ENCODE results near the gene NPC1. TPM values are rescaled to one million over a fixed set of nuclear protein-coding genes. Genes with fewer than 3 reads are reported as not detected.

The NPC1 gene
- total RNA-seq, 1 donor from 2014 or later = 24.1 TPM

DNA sequence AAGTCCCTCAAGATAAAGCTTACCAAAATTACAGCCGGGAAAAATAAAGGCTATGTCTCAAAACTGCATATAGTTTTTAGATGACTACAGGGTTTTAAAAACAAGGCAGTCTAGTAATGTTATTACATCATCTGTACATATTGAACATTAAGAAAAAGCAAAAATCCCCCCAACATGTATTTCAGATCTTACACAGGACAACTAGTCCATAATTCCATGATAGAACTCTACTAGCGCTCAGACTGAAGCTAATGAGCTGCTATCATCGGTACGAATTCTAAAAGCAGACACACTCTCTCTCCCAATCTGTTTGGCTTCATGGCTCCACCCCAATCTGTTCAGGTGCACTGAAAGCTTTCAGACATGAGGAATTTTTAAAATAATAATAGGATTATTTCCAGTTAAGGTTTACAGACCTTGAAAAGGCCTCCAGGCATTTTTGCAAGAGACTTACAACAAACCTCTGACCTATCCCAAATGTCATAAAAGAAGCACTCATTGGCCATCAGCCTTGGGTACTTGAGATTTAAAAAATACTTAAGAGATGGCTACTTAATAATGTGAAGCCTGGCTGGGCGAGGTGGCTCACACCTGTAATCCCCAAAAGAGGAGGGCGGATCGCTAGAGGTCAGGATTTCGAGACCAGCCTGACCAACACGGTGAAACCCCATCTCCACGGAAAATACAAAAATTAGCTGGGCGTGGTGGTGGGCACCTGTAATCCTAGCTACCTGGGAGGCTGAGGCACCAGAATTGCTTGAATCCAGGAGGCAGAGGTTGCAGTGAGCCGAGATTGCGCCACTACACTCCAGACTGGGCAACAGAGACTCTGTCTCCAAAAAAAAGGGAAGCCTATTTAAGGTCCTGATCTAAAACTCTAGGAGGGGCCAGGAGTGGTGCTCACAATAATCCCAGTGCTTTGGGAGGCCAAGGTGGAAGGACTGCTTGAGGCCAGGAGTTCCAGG lies 2.0 kb downstream of the NPC1 start:
- Mint-ChIP-seq H3K36me3 (ENCODE audit: low read depth, unreplicated experiment) (no peaks in the 10 kb centered on the region), H3K4me1 (ENCODE audit: unreplicated experiment) (peaks cover 5% of the 10 kb centered on the region), H3K9me3 (ENCODE audit: unreplicated experiment) (no peaks in the 10 kb centered on the region), H3K27me3 (ENCODE audit: unreplicated experiment) (peaks cover 3% of the 10 kb centered on the region), H3K4me3 (ENCODE audit: unreplicated experiment) (no peak overlapping the region), H3K27ac (ENCODE audit: unreplicated experiment) (no peak overlapping the region)
- TF ChIP-seq, protein P1, sequence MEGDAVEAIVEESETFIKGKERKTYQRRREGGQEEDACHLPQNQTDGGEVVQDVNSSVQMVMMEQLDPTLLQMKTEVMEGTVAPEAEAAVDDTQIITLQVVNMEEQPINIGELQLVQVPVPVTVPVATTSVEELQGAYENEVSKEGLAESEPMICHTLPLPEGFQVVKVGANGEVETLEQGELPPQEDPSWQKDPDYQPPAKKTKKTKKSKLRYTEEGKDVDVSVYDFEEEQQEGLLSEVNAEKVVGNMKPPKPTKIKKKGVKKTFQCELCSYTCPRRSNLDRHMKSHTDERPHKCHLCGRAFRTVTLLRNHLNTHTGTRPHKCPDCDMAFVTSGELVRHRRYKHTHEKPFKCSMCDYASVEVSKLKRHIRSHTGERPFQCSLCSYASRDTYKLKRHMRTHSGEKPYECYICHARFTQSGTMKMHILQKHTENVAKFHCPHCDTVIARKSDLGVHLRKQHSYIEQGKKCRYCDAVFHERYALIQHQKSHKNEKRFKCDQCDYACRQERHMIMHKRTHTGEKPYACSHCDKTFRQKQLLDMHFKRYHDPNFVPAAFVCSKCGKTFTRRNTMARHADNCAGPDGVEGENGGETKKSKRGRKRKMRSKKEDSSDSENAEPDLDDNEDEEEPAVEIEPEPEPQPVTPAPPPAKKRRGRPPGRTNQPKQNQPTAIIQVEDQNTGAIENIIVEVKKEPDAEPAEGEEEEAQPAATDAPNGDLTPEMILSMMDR (IDR thresholded peaks at IDR 0.05; ENCODE audit: unreplicated experiment) = no peak
- DNase-seq (ENCODE audit: low spot score) = no peak

DNA sequence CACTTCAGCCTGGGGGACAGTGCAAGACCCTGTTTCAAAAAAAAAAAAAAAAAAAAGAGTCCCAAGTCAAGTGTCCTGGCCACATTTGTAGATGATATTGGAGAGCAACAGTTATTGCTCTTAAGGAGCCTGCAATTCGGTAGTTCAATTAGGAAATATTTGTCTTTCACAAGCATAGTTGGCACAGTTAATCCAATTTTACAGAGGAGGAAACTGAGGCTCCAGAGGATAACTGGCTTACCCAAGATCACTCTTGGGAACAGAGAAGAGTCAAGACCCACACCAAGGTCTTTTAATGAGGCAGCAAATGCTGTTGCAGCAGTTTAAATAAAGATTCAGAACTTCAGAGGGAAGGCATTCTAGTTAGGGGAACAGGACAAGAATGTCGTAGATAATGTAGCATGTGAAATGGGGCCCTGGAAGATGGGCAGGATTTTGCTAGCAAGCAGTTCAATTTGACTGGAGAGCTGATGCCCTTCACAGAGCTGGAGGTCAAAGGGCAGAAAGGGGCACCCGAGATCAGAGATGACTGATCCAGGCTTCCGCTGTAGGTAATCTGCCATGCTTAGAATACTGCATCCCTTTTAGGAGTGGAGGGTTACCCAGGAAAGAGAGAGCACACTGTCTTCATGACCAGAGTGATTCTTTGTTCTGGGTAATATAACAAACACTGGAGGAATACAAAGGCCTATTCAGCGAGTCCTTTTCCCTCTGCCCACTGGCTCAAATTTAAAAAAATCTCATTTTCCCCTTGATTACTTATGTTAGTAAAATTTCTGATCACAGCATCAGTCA lies 3.0 kb downstream of the NPC1 start:
- H3K4me1 Mint-ChIP-seq (ENCODE audit: unreplicated experiment) = peaks cover 7% of the 10 kb centered on the region
- H3K4me3 Mint-ChIP-seq (ENCODE audit: unreplicated experiment) = no peak overlapping the region
- DNase-seq (ENCODE audit: low spot score) = no peak
- H3K27ac Mint-ChIP-seq (ENCODE audit: unreplicated experiment) = no peak overlapping the region
- H3K9me3 Mint-ChIP-seq (ENCODE audit: unreplicated experiment) = no peaks in the 10 kb centered on the region
- peaks cover 9% of the 10 kb centered on the region for H3K36me3 Mint-ChIP-seq (ENCODE audit: low read depth, unreplicated experiment)
- peaks cover 3% of the 10 kb centered on the region for H3K27me3 Mint-ChIP-seq (ENCODE audit: unreplicated experiment)
- TF ChIP-seq, protein P1 (IDR thresholded peaks at IDR 0.05; ENCODE audit: unreplicated experiment) = no peak

DNA sequence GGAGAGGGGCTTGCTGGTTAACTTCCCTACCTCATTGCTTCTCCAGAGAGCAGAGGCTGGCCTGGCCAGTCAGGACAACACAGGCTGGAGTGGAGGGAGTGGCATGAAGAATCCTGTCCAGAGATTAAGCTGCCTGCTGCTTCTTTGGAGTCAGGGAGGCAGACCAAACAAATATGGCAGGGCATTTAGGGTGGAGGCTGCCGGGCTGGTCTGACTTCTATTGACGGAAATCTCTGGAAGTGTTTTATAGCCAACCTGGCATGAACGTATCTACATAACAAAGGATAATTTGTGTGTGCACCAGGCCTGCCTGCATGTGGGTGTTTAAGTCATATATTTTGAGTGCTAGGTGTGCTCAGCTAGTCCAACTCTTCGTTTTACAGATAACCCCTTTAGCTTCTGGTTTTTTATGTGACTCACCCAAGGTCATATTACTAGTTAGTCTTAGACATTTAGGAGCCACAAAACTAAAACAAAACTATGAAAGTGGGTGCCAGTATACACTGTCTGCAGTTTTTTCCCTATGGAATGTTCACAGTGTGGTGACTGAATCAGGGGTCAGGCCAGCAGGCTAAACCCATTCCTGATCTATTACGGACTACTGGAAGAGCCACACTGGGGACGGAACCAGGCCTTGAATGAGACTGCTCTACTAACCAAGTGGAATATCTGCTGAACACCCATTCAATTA lies 5.5 kb downstream of the NPC1 start:
- Mint-ChIP-seq H3K9me3 (ENCODE audit: unreplicated experiment) (no peaks in the 10 kb centered on the region), H3K4me1 (ENCODE audit: unreplicated experiment) (peaks cover 7% of the 10 kb centered on the region), H3K27me3 (ENCODE audit: unreplicated experiment) (peaks cover 2% of the 10 kb centered on the region), H3K4me3 (ENCODE audit: unreplicated experiment) (no peak overlapping the region), H3K27ac (ENCODE audit: unreplicated experiment) (no peak overlapping the region), H3K36me3 (ENCODE audit: low read depth, unreplicated experiment) (peaks cover 16% of the 10 kb centered on the region)
- TF ChIP-seq, protein P1 (IDR thresholded peaks at IDR 0.05; ENCODE audit: unreplicated experiment) = no peak
- DNase-seq (ENCODE audit: low spot score) = no peak

DNA sequence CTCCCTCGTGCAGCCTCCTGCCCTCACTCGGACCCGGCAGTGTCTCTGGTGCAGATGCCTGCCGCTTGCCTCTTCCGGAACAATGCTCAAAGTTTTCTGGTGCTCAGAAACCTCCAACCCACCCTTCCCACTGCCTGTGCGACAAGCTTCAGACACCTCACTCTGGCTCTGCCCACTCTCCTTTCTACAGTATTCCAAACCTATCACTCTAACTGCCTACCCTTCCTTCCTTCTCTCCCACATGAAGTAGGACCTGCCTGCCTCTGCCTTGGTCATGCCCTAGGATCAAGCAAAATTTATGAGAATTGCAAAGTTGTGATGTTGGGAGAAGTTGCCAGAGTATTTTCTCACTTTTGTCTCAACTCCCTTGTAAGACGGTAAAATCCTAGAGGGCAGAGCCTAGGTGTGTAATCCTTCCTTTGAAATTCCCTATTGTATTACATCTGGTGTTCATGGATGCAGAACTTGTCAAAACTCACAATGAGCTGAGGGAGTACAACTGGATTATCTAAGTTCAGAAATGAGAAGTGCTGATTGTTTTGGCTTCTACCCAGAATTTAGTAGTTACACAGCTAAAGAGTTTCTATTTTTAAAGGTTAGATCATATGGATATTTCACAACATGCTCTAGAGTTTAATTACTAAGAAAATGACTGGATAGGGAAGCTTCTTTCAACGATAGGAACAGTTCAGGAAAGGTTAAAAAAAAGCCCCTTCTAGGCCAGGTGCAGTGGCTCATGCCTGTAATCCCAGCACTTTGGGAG lies 7.2 kb downstream of the NPC1 start:
- Mint-ChIP-seq H3K4me3 (ENCODE audit: unreplicated experiment) (peak overlapping the region; percentile 53), H3K27ac (ENCODE audit: unreplicated experiment) (peak overlapping the region; percentile 62), H3K4me1 (ENCODE audit: unreplicated experiment) (peaks cover 9% of the 10 kb centered on the region), H3K27me3 (ENCODE audit: unreplicated experiment) (no peaks in the 10 kb centered on the region), H3K36me3 (ENCODE audit: low read depth, unreplicated experiment) (peaks cover 20% of the 10 kb centered on the region), H3K9me3 (ENCODE audit: unreplicated experiment) (no peaks in the 10 kb centered on the region)
- no peak for DNase-seq (ENCODE audit: low spot score)
- TF ChIP-seq, protein P1 (IDR thresholded peaks at IDR 0.05; ENCODE audit: unreplicated experiment) = no peak

All from endothelial cell (in vitro differentiated cells).